H1 (cell line): ENCODE results near the gene SHISA9. TPM values are rescaled to one million over a fixed set of nuclear protein-coding genes. Genes with fewer than 3 reads are reported as not detected.

Experiments
- CTCF ChIA-PET: fragments of 300-600 bp; sonication (Branson Sonifier 250); formaldehyde crosslinking; loops from one replicate; lab custom pipeline; 2021; ENCODE audit not compliant: partially characterized antibody; lab: Charles Lee
- POLR2A ChIA-PET: fragments of 300-600 bp; sonication (Branson Sonifier 250); formaldehyde crosslinking; loops from one replicate; lab custom pipeline; 2021; ENCODE audit warnings: inconsistent platforms; ENCODE audit not compliant: partially characterized antibody; lab: Charles Lee
- DNase-seq, 2 experiments: peaks; one replicate each; pipeline versions ENCODE4 v3.0.0 to v3.0.0-alpha.2; 2010 to 2022; ENCODE audit warnings: low spot score in 2 of 2, low read depth in 1 of 2, mixed read lengths in 1 of 2
- FAIRE-seq: peaks from 2 replicates; lab custom pipeline; 2011; peaks lifted over from hg19 to GRCh38; lab: Jason Lieb, UNC
- H2AFZ ChIP-seq: 2 replicates; pipeline ENCODE4 v1.8.1; 2012; ENCODE audit warnings: low read length, inconsistent platforms
- H2AK5ac ChIP-seq: 2 replicates; pipeline ENCODE4 v1.6.1; 2013; ENCODE audit warnings: low read depth, low read length
- H2BK120ac ChIP-seq: replicated peaks from 2 replicates; pipeline ENCODE3; 2013; ENCODE audit warnings: low read depth, low read length, inconsistent platforms
- H2BK12ac ChIP-seq: 2 replicates; pipeline ENCODE4 v1.6.1; 2013; ENCODE audit warnings: low read depth, low read length
- H2BK15ac ChIP-seq: 2 replicates; pipeline ENCODE4 v1.6.1; 2013; ENCODE audit warnings: low read length
- H2BK20ac ChIP-seq: 2 replicates; pipeline ENCODE4 v1.6.1; 2013; ENCODE audit warnings: low read length
- H2BK5ac ChIP-seq: 2 replicates; pipeline ENCODE4 v1.6.1; 2013; ENCODE audit warnings: low read depth, low read length
- H3K14ac ChIP-seq: 2 replicates; pipeline ENCODE4 v1.6.1; 2013; ENCODE audit warnings: inconsistent platforms; ENCODE audit not compliant: insufficient read length
- H3K18ac ChIP-seq: 2 replicates; pipeline ENCODE4 v1.6.1; 2013; ENCODE audit warnings: low read length; ENCODE audit errors: extremely low read depth
- H3K23ac ChIP-seq: 2 replicates; pipeline ENCODE4 v1.6.1; 2013; ENCODE audit warnings: inconsistent platforms; ENCODE audit not compliant: insufficient read length
- H3K23me2 ChIP-seq: 2 replicates; pipeline ENCODE4 v1.6.1; 2013; ENCODE audit warnings: low read depth, low read length
- H3K27ac ChIP-seq: 2 replicates; pipeline ENCODE4 v1.6.1; 2011; ENCODE audit warnings: low read depth, low read length, inconsistent platforms
- H3K27me3 ChIP-seq, 4 experiments: replicated peaks in 1 of 4; 1 replicate in 1 of 4; 2 replicates in 3 of 4; pipeline versions ENCODE4 v1.6.1 to v1.8.1; 2011 to 2013; ENCODE audit warnings: low read length in 3 of 4, mild to moderate bottlenecking in 3 of 4, inconsistent platforms in 2 of 4, mixed read lengths in 2 of 4, moderate library complexity in 1 of 4; ENCODE audit not compliant: control insufficient read depth in 3 of 4, insufficient read depth in 3 of 4; ENCODE audit errors: extremely low read depth in 1 of 4
- H3K36me3 ChIP-seq, 4 experiments: 2 replicates each; pipeline versions ENCODE4 v1.6.1 to v1.8.1; 2011 to 2013; ENCODE audit warnings: mild to moderate bottlenecking in 4 of 4, low read length in 3 of 4, moderate library complexity in 2 of 4, control low read depth in 1 of 4, inconsistent platforms in 1 of 4; ENCODE audit not compliant: insufficient read depth in 4 of 4, control insufficient read depth in 2 of 4
- H3K4ac ChIP-seq: replicated peaks from 2 replicates; pipeline ENCODE3; 2013; ENCODE audit warnings: low read length, low read depth, mixed read lengths, inconsistent platforms; ENCODE audit not compliant: insufficient read length
- H3K4me1 ChIP-seq, 4 experiments: replicated peaks in 1 of 4; 1 replicate in 1 of 4; 2 replicates in 3 of 4; pipeline versions ENCODE4 v1.6.1 to v1.8.1; 2011 to 2013; ENCODE audit warnings: low read length in 3 of 4, inconsistent platforms in 2 of 4, mixed read lengths in 1 of 4; ENCODE audit not compliant: insufficient read depth in 4 of 4, control insufficient read depth in 3 of 4
- H3K4me2 ChIP-seq, 2 experiments: 2 replicates each; pipeline versions ENCODE4 v1.6.1 to v1.8.1; 2011 to 2013; ENCODE audit warnings: low read depth in 2 of 2, low read length in 2 of 2, control low read depth in 1 of 2, inconsistent platforms in 1 of 2, mild to moderate bottlenecking in 1 of 2; ENCODE audit not compliant: insufficient read depth in 1 of 2
- H3K4me3 ChIP-seq, 4 experiments: fragments of 200-600, 300-600 bp in 1 of 4; sonication (generic), shearing (Covaris generic), sonication (Bioruptor Twin) in 1 of 4; 2 replicates each; pipeline versions ENCODE4 v1.5.1 to v1.8.1; 2011 to 2016; ENCODE audit warnings: low read length in 4 of 4, low read depth in 3 of 4, control low read depth in 2 of 4, inconsistent platforms in 2 of 4, mild to moderate bottlenecking in 2 of 4, mixed read lengths in 1 of 4, moderate library complexity in 1 of 4; ENCODE audit not compliant: insufficient read depth in 2 of 4; ENCODE audit errors: extremely low read depth in 1 of 4
- H3K56ac ChIP-seq: replicated peaks from 2 replicates; pipeline ENCODE3; 2013; ENCODE audit warnings: low read depth, mild to moderate bottlenecking, mixed read lengths, low read length, inconsistent platforms; ENCODE audit not compliant: insufficient read length
- H3K79me1 ChIP-seq: 2 replicates; pipeline ENCODE4 v1.6.1; 2013; ENCODE audit warnings: low read depth, low read length, control low read depth
- H3K79me2 ChIP-seq, 2 experiments: 2 replicates each; pipeline versions ENCODE4 v1.6.1 to v1.8.1; 2012 to 2013; ENCODE audit warnings: low read length in 2 of 2, mild to moderate bottlenecking in 2 of 2, inconsistent platforms in 1 of 2; ENCODE audit not compliant: insufficient read depth in 2 of 2, control insufficient read depth in 1 of 2
- H3K9ac ChIP-seq, 4 experiments: replicated peaks in 1 of 4; 1 replicate in 1 of 4; 2 replicates in 3 of 4; pipeline versions ENCODE4 v1.6.1 to v1.8.1; 2011 to 2013; ENCODE audit warnings: low read depth in 3 of 4, low read length in 3 of 4, control low read depth in 2 of 4, mild to moderate bottlenecking in 2 of 4, moderate library complexity in 2 of 4, inconsistent platforms in 1 of 4; ENCODE audit errors: extremely low read depth in 1 of 4
- H3K9me3 ChIP-seq, 2 experiments: 2 replicates each; pipeline versions ENCODE4 v1.6.1 to v1.8.1; 2012 to 2013; ENCODE audit warnings: mild to moderate bottlenecking in 2 of 2, moderate library complexity in 2 of 2, control low read depth in 1 of 2, inconsistent platforms in 1 of 2, low read depth in 1 of 2, low read length in 1 of 2, mixed read lengths in 1 of 2; ENCODE audit not compliant: insufficient read depth in 2 of 2
- H4K20me1 ChIP-seq, 2 experiments: replicated peaks in 1 of 2; 2 replicates each; pipeline versions ENCODE3 to v1.8.1; 2011 to 2013; ENCODE audit warnings: inconsistent platforms in 2 of 2, low read length in 2 of 2, mild to moderate bottlenecking in 1 of 2; ENCODE audit not compliant: insufficient read depth in 2 of 2, control insufficient read depth in 1 of 2
- H4K5ac ChIP-seq: 2 replicates; pipeline ENCODE4 v1.6.1; 2013; ENCODE audit warnings: low read length, low read depth, mixed read lengths, inconsistent platforms; ENCODE audit not compliant: insufficient read length
- H4K8ac ChIP-seq: 2 replicates; pipeline ENCODE4 v1.8.0; 2013; ENCODE audit warnings: mild to moderate bottlenecking, moderate library complexity, low read length, inconsistent platforms; ENCODE audit not compliant: insufficient read depth; ENCODE audit errors: extremely low read depth
- H4K91ac ChIP-seq: replicated peaks from 2 replicates; pipeline ENCODE3; 2013; ENCODE audit warnings: low read length, mixed read lengths, inconsistent platforms; ENCODE audit not compliant: insufficient read length
- E2F6 ChIP-seq: IDR thresholded peaks from 2 replicates; pipeline ENCODE4 v1.6.1; 2012; ENCODE audit warnings: inconsistent platforms
- MAFK ChIP-seq: IDR thresholded peaks from 2 replicates; pipeline ENCODE4 v1.6.1; 2012; ENCODE audit warnings: low read depth, mild to moderate bottlenecking, improper control_type of control experiment, low read length
- ZNF274 ChIP-seq: IDR thresholded peaks from 2 replicates; pipeline ENCODE4 v1.7.0; 2012; ENCODE audit warnings: low read length, borderline replicate concordance; ENCODE audit errors: extremely low read depth
- WGBS, 2 experiments: shearing (Covaris generic) in 1 of 2; methylation state at CpG; one replicate each; pipeline versions ENCODE4 v1.1.6 to v1.1.7; 2013 to 2015; ENCODE audit warnings: low lambda C conversion rate in 2 of 2, mixed read lengths in 2 of 2, inconsistent platforms in 1 of 2, low coverage in 1 of 2, missing lambda C conversion rate in 1 of 2; ENCODE audit not compliant: insufficient replicate concordance in 2 of 2, insufficient coverage in 1 of 2, insufficient read length in 1 of 2; ENCODE audit errors: extremely low coverage in 1 of 2, missing lambda C conversion rate in 1 of 2; 5-methylcytosine and 5-hydroxymethylcytosine counted together
- polyA plus RNA-seq, 7 experiments: library from polyadenylated mRNA; depleted of rRNA in 3 of 7; stranded (reverse) in 5 of 7; unstranded in 2 of 7; fragments of >200 nt in 5 of 7; fragments of 200-250 nt in 2 of 7; gene quantifications; 1 replicate in 5 of 7; 2 replicates in 1 of 7; 4 replicates in 1 of 7; pipeline versions ENCODE4 v1.2.1 to v1.2.3, GENCODE V29; 2011 to 2013; ENCODE audit warnings: missing spikeins in 2 of 7, mixed read lengths in 2 of 7
- total RNA-seq: library from RNA; stranded (reverse); fragmentation: NEBNext Ultra II Directional; extraction: Animal tissue kit (Norgen Biotek cat#: 25700); gene quantifications from 2 replicates; pipeline ENCODE4 v1.2.1, GENCODE V29; 2021

Gene SHISA9
- total and polyA plus RNA-seq, 2 of the 8 experiments (the other 6 are each of a cell fraction or from before 2014, with no cell fraction given), result 25.6 to 39.8 TPM

- peak overlapping the region in 1 of 2 experiments; percentile 21; a peak in 1 of 4 replicates for H3K4me2 ChIP-seq
- H4K8ac ChIP-seq, result no peak overlapping the region
- WGBS, 2 experiments, result 48% methylated on average over 2 of the region's 2 CpGs; no CpG with 5 or more reads in 1 of the 2 experiments
- no peak for FAIRE-seq
- CTCF ChIA-PET, result interaction anchor here (0.6 to 1.1 kb wide), 2 partner anchors 8 to 141 kb away, joined by 3 read pairs; no protein-coding TSS in a partner anchor
- peak in 1 of 2 experiments; percentile 5 for DNase-seq
- no peak overlapping the region for H2AK5ac ChIP-seq
- H2BK12ac ChIP-seq, result no peak overlapping the region
- H3K18ac ChIP-seq, result 0 out of 2 replicates have a peak overlapping the region, but pooled peaks have one; percentile 21
- H3K27ac ChIP-seq, result no peak overlapping the region
- H3K36me3 ChIP-seq, result no peaks in the 10 kb centered on the region
- H3K4me3 ChIP-seq, result no peak overlapping the region
- no peak overlapping the region for H2AFZ ChIP-seq
- H3K14ac ChIP-seq, result no peak overlapping the region
- H3K79me2 ChIP-seq, result peaks cover 0 to 50% of the 10 kb centered on the region in 2 experiments; a peak in 2 of 4 replicates
- POLR2A ChIA-PET, result no interaction called here
- no peaks in the 10 kb centered on the region; the same call in 1 of the 2 replicates for H3K79me1 ChIP-seq
- no peak overlapping the region for H3K4ac ChIP-seq
- no peak overlapping the region for H2BK15ac ChIP-seq
- peaks cover 0 to 7% (median 1%) of the 10 kb centered on the region in 4 experiments; a peak in 1 of 7 replicates for H3K4me1 ChIP-seq
- H3K9ac ChIP-seq, result no peak overlapping the region
- H2BK5ac ChIP-seq, result no peak overlapping the region
- no peak overlapping the region for H2BK20ac ChIP-seq
- H3K27me3 ChIP-seq, result no peaks in the 10 kb centered on the region
- peaks cover 0 to 1% of the 10 kb centered on the region in 2 experiments for H4K20me1 ChIP-seq
- H4K91ac ChIP-seq, result no peak overlapping the region
- no peak for TF ChIP-seq MAFK
- no peak for TF ChIP-seq E2F6
- no peak for TF ChIP-seq ZNF274
- TF ChIP-seq, all 59 proteins: peak for 0
- H3K9me3 ChIP-seq, result no peaks in the 10 kb centered on the region
- no peak overlapping the region for H3K56ac ChIP-seq
- no peak overlapping the region for H3K23ac ChIP-seq
- H2BK120ac ChIP-seq, result no peak overlapping the region
- no peak overlapping the region for H4K5ac ChIP-seq
- H3K23me2 ChIP-seq, result no peaks in the 10 kb centered on the region; the same call in 1 of the 2 replicates
These were observed 69.8 kb downstream of the SHISA9 start for GRCh38 chr16:12971241-12971640.
